ENCODE measurements around the gene CHM. TPM values are rescaled to one million over a fixed set of nuclear protein-coding genes. Genes with fewer than 3 reads are reported as not detected.
"Not testable (repeated sequence)": the region's sequence is repeated elsewhere in the genome, so short reads cannot be mapped to it uniquely, and the experiment has no call there.

Gene CHM
- total and polyA plus RNA-seq, 11 donors: 5.0 to 21.3 (median 12.0) TPM

DNA sequence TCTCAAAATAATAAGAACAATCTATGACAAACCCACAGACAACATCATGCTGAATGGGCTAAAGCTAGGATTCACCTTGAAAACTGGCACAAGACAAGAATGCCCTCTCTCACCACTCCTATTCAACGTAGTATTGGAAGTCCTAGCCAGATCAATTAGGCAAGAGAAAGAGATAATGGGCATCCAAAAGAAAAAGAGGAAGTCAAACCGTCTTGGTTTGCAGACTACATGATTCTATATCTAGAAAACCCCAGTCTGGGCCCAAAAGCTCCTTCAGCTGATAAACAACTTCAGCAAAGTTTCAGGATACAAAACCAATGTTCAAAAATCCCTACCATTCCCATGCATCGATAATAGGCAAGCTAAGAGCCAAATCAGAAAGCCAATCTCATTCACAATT is 59.0 kb downstream of the CHM start:
- DNase-seq (no peak), ATAC-seq (no peak)
- Histone ChIP-seq H3K27ac (no peak overlapping the region), H3K27me3 (no peaks in the 10 kb centered on the region), H3K9me3 (peaks cover 0 to 7% (median 0%) of the 10 kb centered on the region in 12 donors), H3K4me3 (no peak overlapping the region), H3K36me3 (no peaks in the 10 kb centered on the region), H3K4me1 (peaks cover 0 to 2% (median 0%) of the 10 kb centered on the region in 12 donors)
- no peak for TF ChIP-seq POLR2A (IDR thresholded peaks at IDR 0.05)
- TF ChIP-seq, protein P1, sequence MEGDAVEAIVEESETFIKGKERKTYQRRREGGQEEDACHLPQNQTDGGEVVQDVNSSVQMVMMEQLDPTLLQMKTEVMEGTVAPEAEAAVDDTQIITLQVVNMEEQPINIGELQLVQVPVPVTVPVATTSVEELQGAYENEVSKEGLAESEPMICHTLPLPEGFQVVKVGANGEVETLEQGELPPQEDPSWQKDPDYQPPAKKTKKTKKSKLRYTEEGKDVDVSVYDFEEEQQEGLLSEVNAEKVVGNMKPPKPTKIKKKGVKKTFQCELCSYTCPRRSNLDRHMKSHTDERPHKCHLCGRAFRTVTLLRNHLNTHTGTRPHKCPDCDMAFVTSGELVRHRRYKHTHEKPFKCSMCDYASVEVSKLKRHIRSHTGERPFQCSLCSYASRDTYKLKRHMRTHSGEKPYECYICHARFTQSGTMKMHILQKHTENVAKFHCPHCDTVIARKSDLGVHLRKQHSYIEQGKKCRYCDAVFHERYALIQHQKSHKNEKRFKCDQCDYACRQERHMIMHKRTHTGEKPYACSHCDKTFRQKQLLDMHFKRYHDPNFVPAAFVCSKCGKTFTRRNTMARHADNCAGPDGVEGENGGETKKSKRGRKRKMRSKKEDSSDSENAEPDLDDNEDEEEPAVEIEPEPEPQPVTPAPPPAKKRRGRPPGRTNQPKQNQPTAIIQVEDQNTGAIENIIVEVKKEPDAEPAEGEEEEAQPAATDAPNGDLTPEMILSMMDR (IDR thresholded peaks at IDR 0.05): no peak
- intact Hi-C loops (cut with DNase I): no loop called here
- 48 to 82% (median 57%) methylated on average over 3 of the region's 3 CpGs for WGBS, 4 donors

DNA sequence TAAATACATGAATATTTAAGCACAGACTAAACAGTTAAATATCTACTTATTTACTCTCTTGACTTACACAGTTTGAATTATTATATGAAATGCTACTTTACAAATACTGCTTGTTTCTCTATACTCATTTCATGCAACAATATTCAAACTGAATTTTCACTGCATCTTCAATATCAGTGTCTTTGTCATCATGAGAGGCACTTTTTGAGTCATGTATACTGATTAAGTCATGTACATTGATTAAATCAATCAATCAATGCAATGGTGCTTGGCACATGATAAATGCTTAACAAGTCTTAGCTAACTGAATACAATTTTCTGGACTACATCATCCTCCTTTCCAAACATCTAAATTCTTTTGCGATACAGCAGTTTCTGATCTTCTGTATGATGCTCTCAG is 67.1 kb downstream of the CHM start:
- H3K27me3 ChIP-seq: no peaks in the 10 kb centered on the region
- H3K4me3 ChIP-seq: no peak overlapping the region
- WGBS, 4 donors: 88 to 96% (median 90%) methylated on average over 1 of the region's 1 CpG
- TF ChIP-seq POLR2A (IDR thresholded peaks at IDR 0.05): no peak
- TF ChIP-seq, protein P1 (IDR thresholded peaks at IDR 0.05): no peak
- H3K9me3 ChIP-seq: peaks cover 0 to 2% (median 0%) of the 10 kb centered on the region in 12 donors
- peaks cover 0 to 28% (median 8%) of the 10 kb centered on the region in 9 donors for H3K36me3 ChIP-seq
- no peak for ATAC-seq
- DNase-seq: no peak
- H3K4me1 ChIP-seq: peaks cover 0 to 5% (median 0%) of the 10 kb centered on the region in 12 donors
- H3K27ac ChIP-seq: no peak overlapping the region
- intact Hi-C loops (cut with DNase I): no loop called here

DNA sequence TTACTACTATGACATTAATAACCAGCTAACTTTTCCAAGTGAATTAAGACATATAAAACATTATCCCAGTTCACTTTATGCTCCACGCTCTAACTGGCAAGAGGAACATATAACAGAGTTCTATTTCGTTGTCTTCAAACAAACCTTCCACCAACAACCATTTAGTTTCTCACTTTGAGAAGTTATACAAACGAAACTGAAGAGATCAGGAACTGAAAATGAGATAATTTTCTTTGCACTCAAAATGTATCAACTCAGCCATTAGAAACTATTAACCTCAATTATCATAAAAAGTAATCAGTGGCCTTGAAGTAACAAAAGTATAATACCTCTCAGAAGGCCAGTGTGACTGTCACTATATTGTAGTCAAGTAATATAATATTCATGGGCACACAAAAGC is 70.1 kb downstream of the CHM start:
- Histone ChIP-seq H3K36me3 (peaks cover 0 to 32% (median 12%) of the 10 kb centered on the region in 9 donors), H3K9me3 (peaks cover 0 to 4% (median 0%) of the 10 kb centered on the region in 12 donors), H3K4me3 (no peak overlapping the region), H3K27ac (no peak overlapping the region), H3K27me3 (no peaks in the 10 kb centered on the region), H3K4me1 (peaks cover 0 to 2% (median 0%) of the 10 kb centered on the region in 12 donors)
- intact Hi-C loops (cut with DNase I): no loop called here
- TF ChIP-seq, protein P1 (IDR thresholded peaks at IDR 0.05): no peak
- no peak for TF ChIP-seq POLR2A (IDR thresholded peaks at IDR 0.05)
- ATAC-seq (no peak), DNase-seq (no peak)
- 67 to 94% (median 80%) methylated on average over 3 of the region's 3 CpGs for WGBS, 4 donors

DNA sequence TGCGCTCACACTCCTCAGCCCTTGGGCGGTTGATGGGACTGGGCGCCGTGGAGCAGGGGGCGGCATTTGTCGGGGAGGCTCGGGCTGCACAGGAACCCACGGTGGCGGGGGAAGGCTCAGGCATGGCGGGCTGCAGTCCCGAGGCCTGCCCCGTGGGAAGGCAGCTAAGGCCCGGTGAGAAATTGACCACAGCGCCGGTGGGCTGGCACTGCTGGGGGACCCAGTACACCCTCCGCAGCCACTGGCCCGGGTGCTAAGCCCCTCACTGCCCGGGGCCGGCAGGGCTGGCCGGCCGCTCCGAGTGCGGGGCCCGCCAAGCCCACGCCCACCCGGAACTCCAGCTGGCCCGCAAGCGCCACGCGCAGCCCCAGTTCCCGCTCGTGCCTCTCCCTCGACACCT is 75.0 kb downstream of the CHM start:
- H3K4me3 ChIP-seq; H3K27me3 ChIP-seq; intact Hi-C loops (cut with DNase I); H3K4me1 ChIP-seq; H3K9me3 ChIP-seq; ATAC-seq; H3K27ac ChIP-seq: not testable (repeated sequence)
- peak in 1 of 5 donors; percentile 20 for DNase-seq
- H3K36me3 ChIP-seq: peaks cover 0 to 32% (median 9%) of the 10 kb centered on the region in 9 donors
- WGBS, 4 donors: 96 to 99% (median 98%) methylated on average over 20 to 33 of the region's 33 CpGs; no CpG with 5 or more reads in 1 of the 4 donors

DNA sequence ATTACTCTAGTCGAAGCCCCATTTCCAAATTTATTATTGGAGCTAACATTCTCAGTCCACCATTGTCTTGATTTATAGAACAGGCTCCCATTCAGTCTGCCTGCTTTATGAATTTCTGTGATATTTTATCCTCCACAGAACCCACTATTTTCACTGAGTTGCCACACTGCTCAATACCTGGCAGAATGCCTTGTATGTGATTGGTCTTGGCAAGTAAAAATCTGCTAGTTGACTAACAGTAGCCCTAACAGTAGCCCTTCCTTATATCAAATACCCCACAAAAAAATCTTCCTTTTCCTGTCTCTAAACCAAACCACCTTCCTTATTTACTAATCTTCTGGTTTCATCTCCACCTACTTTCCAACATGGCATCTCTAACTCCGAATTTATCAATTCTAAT is 82.6 kb downstream of the CHM start:
- 48 to 93% (median 71%) methylated on average over 2 of the region's 2 CpGs for WGBS, 4 donors
- no peaks in the 10 kb centered on the region for H3K27me3 ChIP-seq
- no peaks in the 10 kb centered on the region for H3K9me3 ChIP-seq
- no peak for DNase-seq
- no peak overlapping the region for H3K27ac ChIP-seq
- H3K36me3 ChIP-seq: peaks cover 0 to 20% (median 0%) of the 10 kb centered on the region in 9 donors
- TF ChIP-seq POLR2A (IDR thresholded peaks at IDR 0.05): no peak
- TF ChIP-seq, protein P1 (IDR thresholded peaks at IDR 0.05): no peak
- ATAC-seq: no peak
- H3K4me3 ChIP-seq: no peak overlapping the region
- intact Hi-C loops (cut with DNase I): no loop called here
- H3K4me1 ChIP-seq: no peaks in the 10 kb centered on the region
